GM12878 (cell line): Measurements from ENCODE around the gene RAP1B. TPM values are rescaled to one million over a fixed set of nuclear protein-coding genes. Genes with fewer than 3 reads are reported as not detected.

Source experiments
- ATAC-seq: fragments of 200-7000 bp; cut with Tn5 transposase; 3 replicates; pipeline ENCODE4 v1.9.1; 2020; ENCODE audit warnings: mild to moderate bottlenecking, moderate library complexity
- BruUV-seq: library from RNA; stranded (reverse); fragments of 400-500 nt; replicated peaks from 2 replicates; lab custom pipeline; 2021; lab: Mats Ljungman, UMichigan
- CTCF ChIA-PET: fragments of 300-600 bp; sonication (Branson Sonifier 250); formaldehyde crosslinking; extraction: SDS; loops from one replicate; lab custom pipeline; 2021; ENCODE audit warnings: inconsistent platforms; lab: Yijun Ruan, JAX
- POLR2A ChIA-PET: fragments of 350-600 bp; formaldehyde crosslinking; extraction: SDS; loops from one replicate; lab custom pipeline; 2021; ENCODE audit warnings: inconsistent platforms; lab: Charles Lee
- RAD21 ChIA-PET: fragments of 300-600 bp; sonication (Branson Sonifier 250); formaldehyde crosslinking; loops from one replicate; lab custom pipeline; 2023; ENCODE audit warnings: antibody characterized with exemption; ENCODE audit not compliant: unreplicated experiment; lab: Charles Lee
- SMC1A ChIA-PET: fragments of 300-600 bp; sonication (Branson Sonifier 250); formaldehyde crosslinking; loops from one replicate; lab custom pipeline; 2023; ENCODE audit not compliant: unreplicated experiment, uncharacterized antibody; lab: Charles Lee
- DNase-seq: peaks from one replicate; pipeline ENCODE4 v3.0.0-alpha.2; 2011; ENCODE audit warnings: low read depth, low spot score
- FAIRE-seq: peaks from 3 replicates; lab custom pipeline; 2011; peaks lifted over from hg19 to GRCh38; lab: Jason Lieb, UNC
- H2AFZ ChIP-seq: 2 replicates; pipeline ENCODE4 v1.6.0; 2011; ENCODE audit warnings: low read depth, low read length, control low read depth; ENCODE audit not compliant: control insufficient read depth
- H3K27ac ChIP-seq: 2 replicates; pipeline ENCODE4 v1.5.1; 2011; ENCODE audit warnings: control low read depth; ENCODE audit not compliant: control insufficient read depth, insufficient read depth
- H3K27me3 ChIP-seq, 2 experiments: replicated peaks in 1 of 2; 2 replicates each; pipeline versions ENCODE4 v1.6.0 to v1.6.1; 2011; ENCODE audit warnings: low read length in 1 of 2; ENCODE audit not compliant: control insufficient read depth in 2 of 2, insufficient read depth in 2 of 2
- H3K36me3 ChIP-seq, 2 experiments: 2 replicates each; pipeline ENCODE4 v1.5.1; 2011; ENCODE audit warnings: low read length in 1 of 2; ENCODE audit not compliant: control insufficient read depth in 2 of 2, insufficient read depth in 2 of 2
- H3K4me1 ChIP-seq: 2 replicates; pipeline ENCODE4 v1.6.1; 2011; ENCODE audit warnings: mild to moderate bottlenecking, low read length, moderate library complexity, mixed read lengths; ENCODE audit not compliant: control insufficient read depth, insufficient read depth
- H3K4me2 ChIP-seq: 2 replicates; pipeline ENCODE4 v1.6.0; 2011; ENCODE audit warnings: control low read depth; ENCODE audit not compliant: control insufficient read depth, insufficient read depth
- H3K4me3 ChIP-seq: fragments of 200-600 bp; sonication (generic); 2 replicates; pipeline ENCODE4 v1.5.1; 2016
- H3K79me2 ChIP-seq: 2 replicates; pipeline ENCODE4 v1.6.0; 2011; ENCODE audit warnings: low read length; ENCODE audit not compliant: control insufficient read depth, insufficient read depth
- H3K9ac ChIP-seq: 2 replicates; pipeline ENCODE4 v1.8.0; 2011; ENCODE audit warnings: low read length, control low read depth, mixed read lengths; ENCODE audit not compliant: control insufficient read depth, insufficient read depth
- H3K9me3 ChIP-seq: replicated peaks from 3 replicates; pipeline ENCODE4 v1.5.1; 2011; ENCODE audit warnings: mild to moderate bottlenecking, low read length; ENCODE audit not compliant: control insufficient read depth, insufficient read depth
- H4K20me1 ChIP-seq: 2 replicates; pipeline ENCODE4 v1.6.0; 2011; ENCODE audit not compliant: control insufficient read depth, insufficient read depth
- ATF7 ChIP-seq: fragments of 450-650 bp; IDR thresholded peaks from 2 replicates; pipeline ENCODE4 v1.6.1; 2016; ENCODE audit warnings: low read depth, mild to moderate bottlenecking
- BMI1 ChIP-seq: fragments of 450-650 bp; IDR thresholded peaks from 2 replicates; pipeline ENCODE4 v1.6.1; 2016; ENCODE audit warnings: mild to moderate bottlenecking, moderate library complexity, borderline replicate concordance
- BRCA1 ChIP-seq: IDR thresholded peaks from 2 replicates; pipeline ENCODE4 v1.6.1; 2011; ENCODE audit warnings: low read depth, low read length, improper control_type of control experiment
- DPF2 ChIP-seq: fragments of 450-650 bp; IDR thresholded peaks from 2 replicates; pipeline ENCODE4 v1.6.1; 2017; ENCODE audit warnings: mild to moderate bottlenecking
- HDAC6 ChIP-seq: fragments of 200-600 bp; sonication (generic); IDR thresholded peaks from one replicate; pipeline ENCODE4 v1.8.0; 2017; ENCODE audit warnings: antibody characterized with exemption; ENCODE audit not compliant: unreplicated experiment
- NR2F1 ChIP-seq: fragments of 450-650 bp; conservative IDR thresholded peaks from 2 replicates; pipeline ENCODE4 v1.6.1; 2017; ENCODE audit warnings: mild to moderate bottlenecking
- RAD21 ChIP-seq: IDR thresholded peaks from 2 replicates; pipeline ENCODE4 v1.6.1; 2011; ENCODE audit warnings: mild to moderate bottlenecking, low read depth, low read length, moderate library complexity; ENCODE audit not compliant: insufficient read depth
- RFX5 ChIP-seq: IDR thresholded peaks from 2 replicates; pipeline ENCODE4 v1.6.1; 2011; ENCODE audit warnings: low read depth, low read length, improper control_type of control experiment
- SMAD1 ChIP-seq: fragments of 450-650 bp; IDR thresholded peaks from 2 replicates; pipeline ENCODE4 v1.6.1; 2018; ENCODE audit warnings: mild to moderate bottlenecking, low read depth; ENCODE audit not compliant: partially characterized antibody
- SRF ChIP-seq, 2 experiments: IDR thresholded peaks; 2 replicates each; pipeline ENCODE4 v1.6.1; 2011; ENCODE audit warnings: low read depth in 2 of 2, low read length in 2 of 2, mild to moderate bottlenecking in 1 of 2, moderate library complexity in 1 of 2
- TCF7 ChIP-seq: IDR thresholded peaks from 2 replicates; pipeline ENCODE4 v1.6.1; 2014; ENCODE audit warnings: antibody characterized with exemption, borderline replicate concordance
- ZNF592 ChIP-seq: fragments of 450-650 bp; IDR thresholded peaks from 2 replicates; pipeline ENCODE4 v1.6.1; 2017; ENCODE audit warnings: mild to moderate bottlenecking, moderate library complexity
- WGBS: methylation state at CpG from one replicate; pipeline ENCODE4 v1.1.6; 2016; ENCODE audit warnings: low lambda C conversion rate; ENCODE audit not compliant: insufficient replicate concordance, insufficient coverage; ENCODE audit errors: missing lambda C conversion rate; 5-methylcytosine and 5-hydroxymethylcytosine counted together
- in situ Hi-C: fragments of 300-500 bp; cut with MboI; formaldehyde crosslinking; loops from 9 replicates; pipeline ENCODE4 v1.14.3; 2018; ENCODE audit warnings: mixed read lengths
- intact Hi-C: fragments of 100-400 bp; cut with micrococcal nuclease; formaldehyde crosslinking; loops from one replicate; pipeline ENCODE4 v1.14.2; 2022; ENCODE audit not compliant: unreplicated experiment
- polyA plus RNA-seq, 11 experiments: library from polyadenylated mRNA; depleted of rRNA in 4 of 11; unstranded in 6 of 11; stranded (reverse) in 5 of 11; fragments of >200 nt; fragmentation: Nextera tagmentation in 4 of 11; fragmentation: Illumina TruSeq in 1 of 11; extraction: Ambion mirVana in 4 of 11; extraction: Trizol in 1 of 11; gene quantifications; 1 replicate in 1 of 11; 2 replicates in 10 of 11; pipeline versions ENCODE4 v1.2.1 to v1.2.3, GENCODE V29; 2011 to 2016; ENCODE audit warnings: inconsistent platforms in 2 of 11, missing spikeins in 2 of 11, low read depth in 1 of 11
- total RNA-seq, 4 experiments: library from RNA; depleted of rRNA in 3 of 4; stranded (reverse); fragments of >200 nt in 3 of 4; fragmentation: Illumina TruSeq in 1 of 4; extraction: Trizol in 1 of 4; gene quantifications; 2 replicates each; pipeline versions ENCODE4 v1.2.1 to v1.2.3, GENCODE V29; 2013 to 2021
- TF ChIP-seq, protein P1 (sequence below): fragments of 450-650 bp; IDR thresholded peaks from 2 replicates; pipeline ENCODE4 v1.6.1; 2016; ENCODE audit warnings: mild to moderate bottlenecking
- TF ChIP-seq, protein P2 (sequence below): fragments of 450-650 bp; IDR thresholded peaks from 2 replicates; pipeline ENCODE4 v1.6.1; 2017; ENCODE audit warnings: borderline replicate concordance
- TF ChIP-seq, protein P3 (sequence below): fragments of 450-650 bp; IDR thresholded peaks from 2 replicates; pipeline ENCODE4 v1.6.1; 2014; ENCODE audit warnings: mild to moderate bottlenecking

Gene RAP1B
- total and polyA plus RNA-seq, 10 of the 15 experiments (the other 5 are each of a cell fraction or from before 2014, with no cell fraction given): 88.9 to 219 (median 127) TPM

GRCh38 chr12:68641138-68641537 is 30.4 kb downstream of the RAP1B start:
- POLR2A ChIA-PET: interaction anchor here (0.7 to 2.3 kb wide), 3 partner anchors 12 to 239 kb away, joined by 3 to 12 read pairs (median 4); no protein-coding TSS in a partner anchor
- Histone ChIP-seq H3K27ac (peak overlapping the region; percentile 35), H2AFZ (no peak overlapping the region), H4K20me1 (0 out of 2 replicates have a peak, but pooled peaks cover 3% of the 10 kb centered on the region), H3K9me3 (no peaks in the 10 kb centered on the region), H3K4me2 (peak overlapping the region; percentile 72), H3K27me3 (no peaks in the 10 kb centered on the region), H3K9ac (no peak overlapping the region), H3K4me1 (peaks cover 17% of the 10 kb centered on the region; the same call in 1 of the 2 replicates), H3K79me2 (peaks cover 90% of the 10 kb centered on the region), H3K36me3 (no peaks in the 10 kb centered on the region; a peak in 1 of 4 replicates), H3K4me3 (peak overlapping the region; percentile 54; the same call in 1 of the 2 replicates)
- in situ Hi-C loops: no loop called here
- intact Hi-C loops: no loop called here
- WGBS: 4% methylated on average over 5 of the region's 5 CpGs
- peak; percentile 72 for DNase-seq
- SMC1A ChIA-PET: interaction anchor here (0.6 to 3.3 kb wide), 13 partner anchors 14 to 651 kb away, joined by 3 to 26 read pairs (median 3); no protein-coding TSS in a partner anchor
- peak; percentile 72 for FAIRE-seq
- RAD21 ChIA-PET: interaction anchor here (0.7 to 2.4 kb wide), 8 partner anchors 8 to 282 kb away, joined by 3 to 8 read pairs (median 4); partner anchors contain the start of genes RAP1B and SLC35E3
- ATAC-seq: peak; percentile 91
- CTCF ChIA-PET: interaction anchor here (1.0 kb wide), 1 partner anchor 11 kb away, joined by 4 read pairs; no protein-coding TSS in a partner anchor
- no TSS peak for BruUV-seq
- TF ChIP-seq RAD21: no peak
- no peak for TF ChIP-seq BRCA1
- TF ChIP-seq NR2F1: no peak
- no peak for TF ChIP-seq RFX5
- TF ChIP-seq SMAD1: no peak
- TF ChIP-seq, protein P1, sequence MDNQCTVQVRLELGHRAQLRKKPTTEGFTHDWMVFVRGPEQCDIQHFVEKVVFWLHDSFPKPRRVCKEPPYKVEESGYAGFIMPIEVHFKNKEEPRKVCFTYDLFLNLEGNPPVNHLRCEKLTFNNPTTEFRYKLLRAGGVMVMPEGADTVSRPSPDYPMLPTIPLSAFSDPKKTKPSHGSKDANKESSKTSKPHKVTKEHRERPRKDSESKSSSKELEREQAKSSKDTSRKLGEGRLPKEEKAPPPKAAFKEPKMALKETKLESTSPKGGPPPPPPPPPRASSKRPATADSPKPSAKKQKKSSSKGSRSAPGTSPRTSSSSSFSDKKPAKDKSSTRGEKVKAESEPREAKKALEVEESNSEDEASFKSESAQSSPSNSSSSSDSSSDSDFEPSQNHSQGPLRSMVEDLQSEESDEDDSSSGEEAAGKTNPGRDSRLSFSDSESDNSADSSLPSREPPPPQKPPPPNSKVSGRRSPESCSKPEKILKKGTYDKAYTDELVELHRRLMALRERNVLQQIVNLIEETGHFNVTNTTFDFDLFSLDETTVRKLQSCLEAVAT: no peak
- no peak for TF ChIP-seq HDAC6
- no peak for TF ChIP-seq BMI1
- no peak for TF ChIP-seq SRF (IDR thresholded peaks at IDR 0.05; ENCODE audit: low read depth in 2 of 2, low read length in 2 of 2)
- peak; percentile 37; the same call in 1 of the 2 replicates for TF ChIP-seq TCF7
- TF ChIP-seq DPF2: no peak
- TF ChIP-seq, protein P2, sequence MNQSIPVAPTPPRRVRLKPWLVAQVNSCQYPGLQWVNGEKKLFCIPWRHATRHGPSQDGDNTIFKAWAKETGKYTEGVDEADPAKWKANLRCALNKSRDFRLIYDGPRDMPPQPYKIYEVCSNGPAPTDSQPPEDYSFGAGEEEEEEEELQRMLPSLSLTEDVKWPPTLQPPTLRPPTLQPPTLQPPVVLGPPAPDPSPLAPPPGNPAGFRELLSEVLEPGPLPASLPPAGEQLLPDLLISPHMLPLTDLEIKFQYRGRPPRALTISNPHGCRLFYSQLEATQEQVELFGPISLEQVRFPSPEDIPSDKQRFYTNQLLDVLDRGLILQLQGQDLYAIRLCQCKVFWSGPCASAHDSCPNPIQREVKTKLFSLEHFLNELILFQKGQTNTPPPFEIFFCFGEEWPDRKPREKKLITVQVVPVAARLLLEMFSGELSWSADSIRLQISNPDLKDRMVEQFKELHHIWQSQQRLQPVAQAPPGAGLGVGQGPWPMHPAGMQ: no peak
- TF ChIP-seq, protein P3, sequence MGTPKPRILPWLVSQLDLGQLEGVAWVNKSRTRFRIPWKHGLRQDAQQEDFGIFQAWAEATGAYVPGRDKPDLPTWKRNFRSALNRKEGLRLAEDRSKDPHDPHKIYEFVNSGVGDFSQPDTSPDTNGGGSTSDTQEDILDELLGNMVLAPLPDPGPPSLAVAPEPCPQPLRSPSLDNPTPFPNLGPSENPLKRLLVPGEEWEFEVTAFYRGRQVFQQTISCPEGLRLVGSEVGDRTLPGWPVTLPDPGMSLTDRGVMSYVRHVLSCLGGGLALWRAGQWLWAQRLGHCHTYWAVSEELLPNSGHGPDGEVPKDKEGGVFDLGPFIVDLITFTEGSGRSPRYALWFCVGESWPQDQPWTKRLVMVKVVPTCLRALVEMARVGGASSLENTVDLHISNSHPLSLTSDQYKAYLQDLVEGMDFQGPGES: no peak
- TF ChIP-seq ATF7: 0 out of 2 replicates have a peak, but pooled peaks have one; percentile 40
- TF ChIP-seq ZNF592: no peak
